Measurements from ENCODE around the gene ARHGEF28. TPM values are rescaled to one million over a fixed set of nuclear protein-coding genes. Genes with fewer than 3 reads are reported as not detected.
A peak's percentile ranks its signal among the peaks of the same experiment; 100 is the strongest.

Gene ARHGEF28
- total RNA-seq, 1 experiment from 2014 or later, result 5.8 TPM

- no peaks in the 10 kb centered on the region for H3K9me3 ChIP-seq (replicated peaks)
- no peak overlapping the region for H3K4me3 ChIP-seq
- no peak overlapping the region for H3K27ac ChIP-seq
- no peaks in the 10 kb centered on the region for H3K36me3 ChIP-seq
- H3K27me3 ChIP-seq, result no peaks in the 10 kb centered on the region
- H3K4me1 ChIP-seq, result peaks cover 32% of the 10 kb centered on the region
- no peak for DNase-seq
These were observed 10.4 kb downstream of the ARHGEF28 start for GRCh38 chr5:73636408-73636807.

- Histone ChIP-seq H3K27ac (no peak overlapping the region), H3K27me3 (no peaks in the 10 kb centered on the region), H3K4me3 (no peak overlapping the region), H3K36me3 (no peaks in the 10 kb centered on the region), H3K4me1 (peaks cover 34% of the 10 kb centered on the region), H3K9me3 (replicated peaks) (no peaks in the 10 kb centered on the region)
- no peak for DNase-seq
These were observed 11.6 kb downstream of the ARHGEF28 start for GRCh38 chr5:73637565-73637964.

- Histone ChIP-seq H3K4me1 (peaks cover 34% of the 10 kb centered on the region), H3K36me3 (no peaks in the 10 kb centered on the region), H3K27ac (peak overlapping the region; percentile 36), H3K9me3 (replicated peaks) (no peaks in the 10 kb centered on the region), H3K4me3 (peak overlapping the region; percentile 24), H3K27me3 (no peaks in the 10 kb centered on the region)
- DNase-seq, result peak; percentile 18 to 53
These were observed 12.5 kb downstream of the ARHGEF28 start for GRCh38 chr5:73638344-73639095.

- Histone ChIP-seq H3K4me3 (no peak overlapping the region), H3K4me1 (peaks cover 34% of the 10 kb centered on the region), H3K9me3 (replicated peaks) (no peaks in the 10 kb centered on the region), H3K27me3 (no peaks in the 10 kb centered on the region), H3K36me3 (no peaks in the 10 kb centered on the region), H3K27ac (no peak overlapping the region)
- peak; percentile 21 to 75 for DNase-seq
These were observed 14.9 kb downstream of the ARHGEF28 start for GRCh38 chr5:73640861-73641320.

GRCh38 chr5:73641811-73642210, 15.8 kb downstream of the ARHGEF28 start:
- H3K4me1 ChIP-seq, result peaks cover 34% of the 10 kb centered on the region
- no peaks in the 10 kb centered on the region for H3K36me3 ChIP-seq
- no peaks in the 10 kb centered on the region for H3K27me3 ChIP-seq
- no peak overlapping the region for H3K27ac ChIP-seq
- no peaks in the 10 kb centered on the region for H3K9me3 ChIP-seq (replicated peaks)
- H3K4me3 ChIP-seq, result no peak overlapping the region
- no peak for DNase-seq

- peaks cover 34% of the 10 kb centered on the region for H3K4me1 ChIP-seq
- no peak for DNase-seq
- no peaks in the 10 kb centered on the region for H3K27me3 ChIP-seq
- H3K9me3 ChIP-seq (replicated peaks), result no peaks in the 10 kb centered on the region
- no peak overlapping the region for H3K4me3 ChIP-seq
- H3K36me3 ChIP-seq, result no peaks in the 10 kb centered on the region
- H3K27ac ChIP-seq, result no peak overlapping the region
These were observed 16.3 kb downstream of the ARHGEF28 start for GRCh38 chr5:73642344-73642743.

- no peaks in the 10 kb centered on the region for H3K36me3 ChIP-seq
- no peak for DNase-seq
These were observed 18.5 kb downstream of the ARHGEF28 start for GRCh38 chr5:73644385-73644963.

GRCh38 chr5:73647721-73648120, 21.7 kb downstream of the ARHGEF28 start:
- no peak overlapping the region for H3K4me3 ChIP-seq
- H3K27me3 ChIP-seq, result no peaks in the 10 kb centered on the region
- no peaks in the 10 kb centered on the region for H3K4me1 ChIP-seq
- no peaks in the 10 kb centered on the region for H3K36me3 ChIP-seq
- H3K9me3 ChIP-seq (replicated peaks), result no peaks in the 10 kb centered on the region
- no peak for DNase-seq
- H3K27ac ChIP-seq, result no peak overlapping the region

More at GRCh38 chr5:73644385-73644963, 18.5 kb downstream of the ARHGEF28 start:
- Histone ChIP-seq H3K4me3 (no peak overlapping the region), H3K9me3 (replicated peaks) (no peaks in the 10 kb centered on the region), H3K27ac (no peak overlapping the region), H3K27me3 (no peaks in the 10 kb centered on the region), H3K4me1 (peaks cover 20% of the 10 kb centered on the region)

GRCh38 chr5:73648515-73648914, 22.5 kb downstream of the ARHGEF28 start:
- H3K4me1 ChIP-seq, result no peaks in the 10 kb centered on the region
- no peaks in the 10 kb centered on the region for H3K36me3 ChIP-seq
- no peak overlapping the region for H3K27ac ChIP-seq
- no peaks in the 10 kb centered on the region for H3K27me3 ChIP-seq
- no peaks in the 10 kb centered on the region for H3K9me3 ChIP-seq (replicated peaks)
- H3K4me3 ChIP-seq, result no peak overlapping the region
- no peak for DNase-seq

GRCh38 chr5:73649926-73650325, 23.9 kb downstream of the ARHGEF28 start:
- no peaks in the 10 kb centered on the region for H3K27me3 ChIP-seq
- DNase-seq, result no peak
- no peaks in the 10 kb centered on the region; the same call in 1 of the 2 replicates for H3K4me1 ChIP-seq
- no peak overlapping the region for H3K27ac ChIP-seq
- H3K9me3 ChIP-seq (replicated peaks), result no peaks in the 10 kb centered on the region
- H3K4me3 ChIP-seq, result no peak overlapping the region
- H3K36me3 ChIP-seq, result no peaks in the 10 kb centered on the region

GRCh38 chr5:73652391-73652790, 26.4 kb downstream of the ARHGEF28 start:
- no peak for DNase-seq
- no peak overlapping the region for H3K27ac ChIP-seq
- no peaks in the 10 kb centered on the region for H3K27me3 ChIP-seq
- no peaks in the 10 kb centered on the region; the same call in 1 of the 2 replicates for H3K4me1 ChIP-seq
- H3K4me3 ChIP-seq, result no peak overlapping the region
- no peaks in the 10 kb centered on the region for H3K9me3 ChIP-seq (replicated peaks)
- H3K36me3 ChIP-seq, result no peaks in the 10 kb centered on the region

GRCh38 chr5:73654171-73654811, 28.3 kb downstream of the ARHGEF28 start:
- no peak overlapping the region for H3K27ac ChIP-seq
- no peak for DNase-seq
- no peaks in the 10 kb centered on the region; the same call in 1 of the 2 replicates for H3K4me1 ChIP-seq
- H3K9me3 ChIP-seq (replicated peaks), result no peaks in the 10 kb centered on the region
- H3K27me3 ChIP-seq, result no peaks in the 10 kb centered on the region
- no peak overlapping the region for H3K4me3 ChIP-seq
- no peaks in the 10 kb centered on the region for H3K36me3 ChIP-seq

- Histone ChIP-seq H3K9me3 (replicated peaks) (no peaks in the 10 kb centered on the region), H3K4me1 (no peaks in the 10 kb centered on the region; the same call in 1 of the 2 replicates), H3K27ac (no peak overlapping the region), H3K4me3 (no peak overlapping the region), H3K27me3 (no peaks in the 10 kb centered on the region), H3K36me3 (no peaks in the 10 kb centered on the region)
- no peak for DNase-seq
These were observed 28.9 kb downstream of the ARHGEF28 start for GRCh38 chr5:73654819-73655318.

GRCh38 chr5:73655521-73656160, 29.6 kb downstream of the ARHGEF28 start:
- DNase-seq, result peak in 1 of 2 experiments; percentile 19
- H3K4me1 ChIP-seq, result no peaks in the 10 kb centered on the region; the same call in 1 of the 2 replicates
- H3K27me3 ChIP-seq, result no peaks in the 10 kb centered on the region
- no peak overlapping the region for H3K4me3 ChIP-seq
- no peak overlapping the region for H3K27ac ChIP-seq
- H3K9me3 ChIP-seq (replicated peaks), result no peaks in the 10 kb centered on the region
- no peaks in the 10 kb centered on the region for H3K36me3 ChIP-seq
